HTERT RPE-1 (cell line): ENCODE measurements around the gene XAGE2.
"Not testable (repeated sequence)": the region's sequence is repeated elsewhere in the genome, so short reads cannot be mapped to it uniquely, and the experiment has no call there.

Experiments used
- in situ Hi-C: fragments of 300-500 bp; cut with MboI; formaldehyde crosslinking; loops from 4 replicates; pipeline ENCODE4 v1.14.3; 2020; ENCODE audit warnings: low sequenced_read_pairs

Gene XAGE2, protein sequence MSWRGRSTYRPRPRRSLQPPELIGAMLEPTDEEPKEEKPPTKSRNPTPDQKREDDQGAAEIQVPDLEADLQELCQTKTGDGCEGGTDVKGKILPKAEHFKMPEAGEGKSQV

GRCh38 chrX:52368368-52369055, at the start of gene XAGE2:
Gene XAGE2 (plus strand): TSS chrX:52369021. CDS start chrX:52370015, 994 bp downstream.
- in situ Hi-C loops: no loop called here

DNA sequence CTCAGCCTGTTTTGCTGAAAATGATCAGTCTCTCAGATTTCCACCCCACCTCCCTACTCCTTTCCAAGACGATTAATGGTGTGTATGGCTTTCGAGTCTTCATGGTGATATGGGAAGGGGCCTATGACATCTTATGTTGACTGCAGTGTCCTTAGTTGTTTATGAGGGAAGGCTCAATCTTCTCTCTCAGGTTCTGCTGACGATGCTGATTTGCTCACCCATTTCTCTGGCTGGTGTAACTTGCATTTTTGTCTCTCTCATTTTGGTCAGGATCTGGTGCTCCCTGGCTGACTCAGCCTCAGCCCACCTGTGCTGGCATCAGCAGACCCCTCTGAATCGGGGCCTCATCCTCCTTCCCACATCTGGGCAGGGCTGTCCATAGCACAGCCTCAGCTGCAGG, 31.4 kb upstream of the XAGE2 start:
- in situ Hi-C loops: no loop called here

DNA sequence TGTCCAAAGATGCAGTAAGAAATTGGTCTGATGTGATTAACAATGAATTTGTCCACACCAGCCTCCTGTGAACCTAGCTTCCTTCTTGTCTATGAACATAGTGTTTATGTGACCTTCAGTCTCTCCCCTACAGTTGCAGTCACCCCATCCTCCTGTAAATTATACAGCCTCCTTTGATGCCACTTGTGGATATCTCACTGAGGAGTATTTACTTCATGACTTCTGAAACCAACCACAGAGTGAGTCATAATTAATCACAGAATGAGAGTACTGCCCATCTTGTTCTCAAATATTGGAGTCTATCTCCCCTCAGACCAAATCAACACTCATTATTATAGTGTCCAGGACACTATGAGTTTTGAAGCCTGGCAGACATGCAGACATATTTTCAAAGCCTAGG, 27.3 kb upstream of the XAGE2 start:
- in situ Hi-C loops: no loop called here

DNA sequence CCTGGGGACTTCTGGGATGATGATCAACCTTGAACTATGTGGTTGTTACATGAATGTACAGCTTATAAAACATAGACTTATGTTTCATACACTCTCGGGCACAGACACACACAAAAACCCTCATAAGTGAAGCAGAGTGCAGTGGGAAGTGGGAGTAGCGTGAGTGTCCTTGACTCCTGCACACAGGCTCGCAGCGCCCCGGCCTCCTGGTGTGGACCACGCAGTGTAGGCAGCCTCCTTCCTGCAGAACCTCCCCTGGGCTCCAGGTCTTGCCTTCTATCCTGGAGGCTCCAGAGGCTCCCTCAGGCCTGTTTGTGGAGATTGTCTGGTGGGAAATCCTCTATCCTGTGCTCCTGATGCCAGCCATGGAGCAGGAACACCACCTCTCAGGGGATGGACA, 25.7 kb upstream of the XAGE2 start:
- in situ Hi-C loops: not testable (repeated sequence)

- in situ Hi-C loops: not testable (repeated sequence)
Measured at GRCh38 chrX:52345402-52345801, 23.4 kb upstream of the XAGE2 start.

DNA sequence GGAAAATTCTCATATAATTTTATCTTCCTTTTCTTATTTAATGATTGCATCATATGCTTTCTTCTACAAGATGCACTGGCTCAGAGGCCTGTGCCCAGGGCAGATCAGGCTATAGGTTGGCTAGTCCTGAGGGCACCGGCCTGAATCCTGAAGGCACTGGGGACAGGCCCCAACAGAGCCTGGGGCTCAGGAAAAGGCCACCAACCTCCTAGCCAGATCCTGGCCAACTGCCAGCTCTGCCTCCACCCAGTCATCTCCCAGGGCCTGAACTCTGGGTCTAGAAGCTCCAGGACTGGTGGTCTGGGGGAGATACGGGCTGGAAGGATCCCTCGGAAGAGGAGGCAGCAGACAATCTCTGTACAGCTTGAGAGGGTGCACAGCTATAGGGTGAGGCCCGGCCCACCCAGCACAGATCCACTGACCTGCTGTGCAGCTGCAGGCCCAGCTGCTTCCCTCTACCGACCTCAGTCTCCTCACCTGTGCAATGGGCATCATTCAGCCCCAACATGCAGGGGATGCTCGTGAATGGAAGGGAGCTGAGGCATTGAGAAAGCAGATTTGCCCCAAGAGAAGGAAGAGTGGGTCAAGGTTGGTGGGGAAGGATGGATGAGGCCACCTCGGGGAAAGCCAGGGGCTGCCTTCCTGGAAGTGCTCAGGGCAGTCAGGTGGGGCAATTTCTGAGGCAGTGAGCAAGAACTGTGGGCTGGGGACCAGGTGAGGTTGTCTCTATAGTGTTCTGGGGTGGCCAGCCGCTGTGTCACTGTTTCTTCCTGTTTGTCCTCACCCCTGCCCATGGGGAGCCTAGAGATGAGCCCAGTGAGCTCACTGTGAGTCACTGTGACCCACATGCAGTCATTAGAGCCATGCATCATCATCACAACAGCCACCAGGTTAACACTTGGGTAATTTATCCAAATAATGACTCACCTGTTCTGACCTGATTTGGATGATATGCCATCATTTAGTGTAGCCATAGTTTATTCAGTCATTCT, 22.4 kb upstream of the XAGE2 start:
- in situ Hi-C loops: no loop called here

DNA sequence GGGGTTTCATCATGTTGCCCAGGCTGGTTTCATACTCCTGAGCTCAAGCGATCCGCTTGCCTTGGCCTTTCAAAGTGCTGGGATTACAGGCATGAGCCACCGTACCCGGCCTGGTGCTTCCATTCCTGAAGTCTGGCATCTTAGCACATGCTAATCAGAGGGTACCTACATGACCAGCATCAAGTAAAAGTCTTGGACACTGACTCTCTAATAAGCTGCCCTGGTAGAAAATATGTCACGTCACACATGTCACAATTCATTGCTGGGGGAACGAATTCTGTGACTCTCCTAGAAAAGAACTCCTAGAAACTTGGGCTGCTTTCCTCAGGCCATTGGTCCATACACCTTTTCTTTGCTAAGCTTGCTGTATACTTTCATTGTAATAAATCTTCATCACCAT, 19.1 kb upstream of the XAGE2 start:
- in situ Hi-C loops: no loop called here

GRCh38 chrX:52352551-52352950, 16.3 kb upstream of the XAGE2 start:
- in situ Hi-C loops: no loop called here

DNA sequence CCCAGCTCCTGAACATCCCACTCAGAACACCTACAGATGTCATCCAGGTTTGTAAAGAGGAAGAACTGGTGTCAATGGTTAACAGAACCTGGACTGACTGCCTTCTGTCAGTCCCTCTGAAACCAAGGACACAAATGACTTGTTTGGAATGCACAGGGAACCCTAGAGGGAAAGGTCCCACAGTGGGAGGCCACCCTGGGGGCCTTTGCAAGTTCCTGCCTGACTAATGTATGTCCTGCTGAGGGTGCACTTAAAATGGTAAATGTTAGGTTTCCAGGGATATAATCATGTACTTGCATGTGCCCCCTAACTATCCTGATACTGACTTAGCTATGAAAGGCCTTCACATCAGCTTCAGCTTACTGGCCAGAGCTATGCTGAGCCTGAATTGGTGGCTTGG, 15.0 kb upstream of the XAGE2 start:
- in situ Hi-C loops: no loop called here

DNA sequence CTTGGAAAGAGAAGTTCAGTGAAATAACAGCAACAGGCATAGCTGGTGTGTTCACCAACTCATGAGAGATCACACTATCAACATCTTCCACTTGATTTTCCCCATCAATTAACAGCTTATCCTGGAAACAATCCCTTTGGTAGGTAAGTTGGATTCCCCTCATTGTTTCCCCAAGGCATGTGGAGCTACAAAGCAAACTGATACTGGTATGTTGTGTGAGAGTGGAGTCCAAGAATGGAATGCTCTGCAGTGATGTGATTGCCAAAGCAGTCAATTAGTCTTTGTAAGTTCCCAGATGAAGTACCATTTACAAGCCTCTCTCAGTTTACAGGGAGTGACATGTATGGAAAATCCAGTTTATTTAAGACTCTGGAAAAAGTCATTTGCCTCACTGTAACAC, 13.7 kb upstream of the XAGE2 start:
- in situ Hi-C loops: no loop called here

DNA sequence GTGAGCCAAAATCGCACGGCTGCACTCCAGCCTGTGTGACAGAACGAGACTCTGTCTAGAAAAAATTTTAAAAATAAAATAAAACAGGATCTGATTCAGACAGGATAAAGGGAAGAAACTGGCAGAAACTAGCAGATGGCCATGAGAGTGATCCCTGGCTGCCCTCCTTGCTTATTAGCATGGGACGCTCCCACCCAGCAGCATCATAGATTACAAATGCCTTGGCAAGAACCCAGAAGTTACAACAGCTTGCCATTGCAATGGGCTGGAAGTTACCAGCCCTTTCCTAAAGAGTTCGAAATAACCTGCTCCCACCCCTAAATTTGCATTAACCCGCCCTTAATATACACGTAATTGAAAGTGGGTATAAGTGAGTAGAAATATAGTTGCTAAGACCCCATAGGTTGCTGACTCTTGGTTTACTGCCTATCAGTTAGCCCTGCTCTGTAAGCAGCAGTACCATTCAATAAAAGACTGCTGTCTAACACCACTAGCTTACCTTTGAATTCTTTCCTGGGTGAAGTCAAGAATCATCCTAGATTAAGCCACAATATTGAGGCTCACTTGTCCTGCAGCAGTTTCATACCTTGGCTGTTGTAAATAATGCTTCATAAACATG, 9.1 kb upstream of the XAGE2 start:
- in situ Hi-C loops: no loop called here

- in situ Hi-C loops: no loop called here
Measured at GRCh38 chrX:52361941-52362340, 6.9 kb upstream of the XAGE2 start.

DNA sequence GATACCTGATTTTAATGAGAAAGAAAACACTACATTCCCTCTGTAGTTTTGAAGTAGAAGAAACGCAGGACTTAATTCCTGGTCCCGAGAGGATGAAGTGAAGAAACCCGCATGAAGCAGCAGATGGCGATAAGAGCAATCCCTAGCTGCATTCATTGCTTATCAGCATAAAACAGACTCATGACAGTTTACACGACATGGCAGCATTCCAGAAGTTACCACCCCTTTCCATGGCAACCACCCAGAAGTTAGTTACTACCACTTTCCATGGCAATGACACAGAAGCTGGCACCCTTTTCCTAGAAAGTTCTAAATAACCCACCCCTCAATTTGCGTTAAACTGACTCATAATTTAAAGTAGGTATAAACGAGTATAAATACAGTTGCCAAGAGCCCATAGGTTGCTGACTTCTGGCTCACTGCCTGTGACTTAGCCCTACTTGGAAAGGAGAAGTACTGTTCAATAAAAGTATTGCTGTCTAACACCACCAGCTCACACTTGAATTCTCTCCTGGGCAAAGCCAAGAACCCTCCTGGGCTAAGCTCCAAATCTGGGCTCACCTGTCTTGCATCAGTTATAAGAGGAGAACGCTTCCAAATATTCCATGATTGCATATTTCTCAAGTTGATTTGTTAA, 5.5 kb upstream of the XAGE2 start:
- in situ Hi-C loops: no loop called here

DNA sequence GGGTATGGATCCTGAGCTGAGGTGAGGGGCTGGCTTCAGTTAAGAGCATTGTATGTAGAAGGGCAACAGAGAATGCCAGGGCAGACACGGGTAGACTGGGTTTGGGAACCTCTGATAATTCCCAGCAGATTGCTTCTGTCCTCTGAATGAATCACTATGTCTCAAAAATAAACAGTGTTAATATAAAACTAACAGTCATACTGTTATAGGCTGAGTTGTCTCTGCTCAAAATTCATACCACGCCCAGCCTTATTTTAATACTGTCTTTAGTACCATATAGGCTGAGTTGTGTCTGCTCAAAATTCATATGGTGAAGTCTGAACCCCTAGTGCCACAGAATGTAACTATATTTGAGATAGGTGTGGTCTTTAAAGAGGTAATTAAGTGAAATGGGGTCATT, 10.0 kb downstream of the XAGE2 start:
- in situ Hi-C loops: no loop called here

DNA sequence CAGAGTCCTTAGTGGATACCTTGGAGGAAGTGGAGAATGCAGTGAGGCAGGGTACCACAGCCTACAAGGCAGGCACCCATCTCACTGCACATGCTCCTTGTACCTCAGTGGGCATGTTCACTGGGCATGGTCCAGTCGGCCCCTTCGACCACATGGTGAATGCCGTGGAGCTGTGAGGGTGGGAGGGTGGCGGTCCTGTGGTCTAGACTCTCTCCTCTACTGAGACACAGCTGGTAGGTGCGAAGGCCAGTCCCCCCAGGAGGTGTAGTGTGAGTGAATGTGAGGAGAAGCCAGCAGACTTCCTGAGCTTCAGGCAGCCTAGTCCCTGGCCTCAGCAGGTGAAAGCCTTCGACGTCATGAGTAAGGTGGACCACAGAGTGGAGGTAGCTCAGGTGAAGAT, 12.2 kb downstream of the XAGE2 start:
- in situ Hi-C loops: no loop called here

GRCh38 chrX:52410439-52411394, 41.9 kb downstream of the XAGE2 start:
- in situ Hi-C loops: no loop called here

GRCh38 chrX:52415304-52415703, 46.5 kb downstream of the XAGE2 start:
- in situ Hi-C loops: no loop called here

- in situ Hi-C loops: no loop called here
Measured at GRCh38 chrX:52416816-52417215, 48.0 kb downstream of the XAGE2 start.

- in situ Hi-C loops: no loop called here
Measured at GRCh38 chrX:52420824-52421443, 52.1 kb downstream of the XAGE2 start.
